IMR-90 (cell line): ENCODE data around the gene CCKAR. TPM values are rescaled to one million over a fixed set of nuclear protein-coding genes. Genes with fewer than 3 reads are reported as not detected.

Experiments used
- ATAC-seq: fragments of 200-7000 bp; cut with Tn5 transposase; 2 replicates; pipeline ENCODE4 v1.9.1; 2020; ENCODE audit warnings: low read depth, mild to moderate bottlenecking, moderate library complexity
- BruUV-seq: library from RNA; stranded (reverse); fragments of 400-500 nt; replicated peaks from 2 replicates; lab custom pipeline; 2021; lab: Mats Ljungman, UMichigan
- CTCF ChIA-PET: fragments of 300-600 bp; formaldehyde crosslinking; extraction: SDS; loops from one replicate; lab custom pipeline; 2021; ENCODE audit warnings: antibody characterized with exemption; lab: Yijun Ruan, JAX
- POLR2A ChIA-PET: fragments of 300-600 bp; sonication (Branson Sonifier 250); formaldehyde crosslinking; loops from one replicate; lab custom pipeline; 2022; ENCODE audit warnings: antibody characterized with exemption; ENCODE audit not compliant: unreplicated experiment; lab: Charles Lee
- DNase-seq: peaks from one replicate; pipeline ENCODE4 v3.0.0; 2013
- H2AFZ ChIP-seq: replicated peaks from 2 replicates; pipeline ENCODE3; 2013; ENCODE audit warnings: low read length, mild to moderate bottlenecking; ENCODE audit not compliant: poor library complexity
- H2AK5ac ChIP-seq: 2 replicates; pipeline ENCODE4 v1.6.1; 2013; ENCODE audit warnings: low read depth, low read length, inconsistent platforms
- H2AK9ac ChIP-seq: replicated peaks from 2 replicates; pipeline ENCODE3; 2013; ENCODE audit warnings: mild to moderate bottlenecking, low read depth, low read length, moderate library complexity; ENCODE audit not compliant: poor library complexity
- H2BK120ac ChIP-seq: 2 replicates; pipeline ENCODE4 v1.6.1; 2013; ENCODE audit warnings: low read depth, low read length, inconsistent platforms
- H2BK15ac ChIP-seq: 3 replicates; pipeline ENCODE4 v1.6.1; 2013; ENCODE audit warnings: low read depth, low read length, inconsistent platforms
- H2BK20ac ChIP-seq: 2 replicates; pipeline ENCODE4 v1.6.1; 2013; ENCODE audit warnings: low read depth, mild to moderate bottlenecking, inconsistent platforms, low read length, moderate library complexity
- H2BK5ac ChIP-seq: 2 replicates; pipeline ENCODE4 v1.6.1; 2013; ENCODE audit warnings: mild to moderate bottlenecking, low read depth, low read length, inconsistent platforms; ENCODE audit not compliant: poor library complexity, severe bottlenecking
- H3K14ac ChIP-seq: replicated peaks from 2 replicates; pipeline ENCODE4 v1.6.1; 2013; ENCODE audit warnings: low read depth, low read length, inconsistent platforms
- H3K18ac ChIP-seq: 2 replicates; pipeline ENCODE4 v1.6.1; 2013; ENCODE audit warnings: low read depth, low read length, control low read depth
- H3K23ac ChIP-seq: 2 replicates; pipeline ENCODE4 v1.6.1; 2013; ENCODE audit warnings: low read depth, low read length, inconsistent platforms
- H3K27ac ChIP-seq: 2 replicates; pipeline ENCODE4 v1.5.1; 2013; ENCODE audit warnings: mild to moderate bottlenecking, control low read depth, low read length; ENCODE audit not compliant: insufficient read depth
- H3K27me3 ChIP-seq: 2 replicates; pipeline ENCODE4 v1.6.1; 2013; ENCODE audit warnings: low read length; ENCODE audit not compliant: control insufficient read depth, insufficient read depth
- H3K36me3 ChIP-seq: 2 replicates; pipeline ENCODE4 v1.6.1; 2013; ENCODE audit warnings: low read length, mixed read lengths; ENCODE audit not compliant: control insufficient read depth, insufficient read depth
- H3K4ac ChIP-seq: 2 replicates; pipeline ENCODE4 v1.6.1; 2013; ENCODE audit warnings: low read depth, low read length, inconsistent platforms
- H3K4me1 ChIP-seq: 2 replicates; pipeline ENCODE4 v1.6.1; 2013; ENCODE audit warnings: low read length, mixed read lengths; ENCODE audit not compliant: control insufficient read depth, insufficient read depth
- H3K4me2 ChIP-seq: 2 replicates; pipeline ENCODE4 v1.6.1; 2013; ENCODE audit warnings: low read depth, mild to moderate bottlenecking, control low read depth, low read length, moderate library complexity
- H3K4me3 ChIP-seq: 2 replicates; pipeline ENCODE4 v1.5.1; 2013; ENCODE audit warnings: low read depth, mild to moderate bottlenecking, control low read depth, low read length, moderate library complexity; ENCODE audit not compliant: insufficient read depth
- H3K56ac ChIP-seq: 2 replicates; pipeline ENCODE4 v1.6.1; 2013; ENCODE audit warnings: low read length, inconsistent platforms; ENCODE audit not compliant: insufficient read depth; ENCODE audit errors: extremely low read depth
- H3K79me1 ChIP-seq, 2 experiments: 2 replicates each; pipeline ENCODE4 v1.6.1; 2013; ENCODE audit warnings: low read length in 2 of 2, inconsistent platforms in 1 of 2, low read depth in 1 of 2
- H3K9ac ChIP-seq: 2 replicates; pipeline ENCODE4 v1.6.1; 2013; ENCODE audit warnings: low read depth, low read length, control low read depth
- H3K9me1 ChIP-seq: 2 replicates; pipeline ENCODE4 v1.6.1; 2013; ENCODE audit warnings: low read length, inconsistent platforms; ENCODE audit not compliant: insufficient read depth
- H3K9me3 ChIP-seq: 2 replicates; pipeline ENCODE4 v1.6.1; 2013; ENCODE audit warnings: low read length; ENCODE audit not compliant: control insufficient read depth, insufficient read depth
- H4K20me1 ChIP-seq: 2 replicates; pipeline ENCODE4 v1.6.1; 2013; ENCODE audit warnings: low read length, inconsistent platforms; ENCODE audit not compliant: insufficient read depth
- H4K5ac ChIP-seq: 2 replicates; pipeline ENCODE4 v1.6.1; 2013; ENCODE audit warnings: mild to moderate bottlenecking, low read depth, low read length, control low read depth
- H4K8ac ChIP-seq, 2 experiments: 2 replicates each; pipeline ENCODE4 v1.6.1; 2013; ENCODE audit warnings: low read depth in 2 of 2, low read length in 2 of 2, control low read depth in 1 of 2, inconsistent platforms in 1 of 2
- H4K91ac ChIP-seq: 2 replicates; pipeline ENCODE4 v1.6.1; 2013; ENCODE audit warnings: low read depth, low read length, inconsistent platforms; ENCODE audit not compliant: insufficient read depth
- BHLHE40 ChIP-seq: fragments of 150-350 bp; IDR thresholded peaks from 2 replicates; pipeline ENCODE4 v1.6.1; 2016; ENCODE audit warnings: mild to moderate bottlenecking, low read depth, low read length
- CEBPB ChIP-seq: IDR thresholded peaks from 2 replicates; pipeline ENCODE4 v1.6.1; 2012; ENCODE audit warnings: low read depth, low read length, improper control_type of control experiment
- CHD1 ChIP-seq: IDR thresholded peaks from 2 replicates; pipeline ENCODE4 v1.6.1; 2012; ENCODE audit warnings: low read depth, low read length, improper control_type of control experiment
- FOS ChIP-seq: fragments of 150-350 bp; IDR thresholded peaks from 2 replicates; pipeline ENCODE4 v1.6.1; 2016; ENCODE audit warnings: low read depth, low read length
- MAFK ChIP-seq: IDR thresholded peaks from 2 replicates; pipeline ENCODE4 v1.6.1; 2012; ENCODE audit warnings: low read depth, low read length, improper control_type of control experiment
- MAZ ChIP-seq: IDR thresholded peaks from 2 replicates; pipeline ENCODE4 v1.6.1; 2012; ENCODE audit warnings: low read depth, mild to moderate bottlenecking, low read length, improper control_type of control experiment, moderate library complexity, borderline replicate concordance
- MXI1 ChIP-seq: IDR thresholded peaks from 2 replicates; pipeline ENCODE4 v1.6.1; 2012; ENCODE audit warnings: low read depth, mild to moderate bottlenecking, low read length, moderate library complexity, borderline replicate concordance
- NFE2L2 ChIP-seq: fragments of 150-350 bp; IDR thresholded peaks from 2 replicates; pipeline ENCODE4 v1.6.1; 2016; ENCODE audit warnings: low read depth, mild to moderate bottlenecking, low read length
- POLR2A ChIP-seq: IDR thresholded peaks from 2 replicates; pipeline ENCODE4 v1.6.1; 2012; ENCODE audit warnings: mild to moderate bottlenecking, low read depth, low read length
- RAD21 ChIP-seq: IDR thresholded peaks from 2 replicates; pipeline ENCODE4 v1.6.1; 2012; ENCODE audit warnings: low read length, improper control_type of control experiment
- RCOR1 ChIP-seq: IDR thresholded peaks from 2 replicates; pipeline ENCODE4 v1.6.1; 2012; ENCODE audit warnings: mild to moderate bottlenecking, low read length, improper control_type of control experiment; ENCODE audit not compliant: insufficient replicate concordance
- RFX5 ChIP-seq: IDR thresholded peaks from 2 replicates; pipeline ENCODE4 v1.8.0; 2012; ENCODE audit warnings: low read depth, mild to moderate bottlenecking, low read length, moderate library complexity
- SMC3 ChIP-seq: fragments of 150-350 bp; IDR thresholded peaks from 2 replicates; pipeline ENCODE4 v1.6.1; 2016; ENCODE audit warnings: low read depth, mild to moderate bottlenecking, antibody characterized with exemption, low read length, moderate library complexity
- WGBS, 2 experiments: methylation state at CpG; one replicate each; pipeline versions ENCODE4 v1.1.5 to v1.1.7; 2013; ENCODE audit warnings: missing lambda C conversion rate in 2 of 2; ENCODE audit not compliant: insufficient read length in 1 of 2; ENCODE audit errors: extremely low coverage in 2 of 2; 5-methylcytosine and 5-hydroxymethylcytosine counted together
- dilution Hi-C: fragments of 300-500 bp; cut with HindIII; formaldehyde crosslinking; loops from one replicate; pipeline ENCODE4 v1.14.3; 2018; ENCODE audit warnings: low sequenced_read_pairs; ENCODE audit not compliant: unreplicated experiment
- in situ Hi-C: fragments of 300-500 bp; cut with MboI; formaldehyde crosslinking; loops from 3 replicates; pipeline ENCODE4 v1.14.3; 2019; ENCODE audit warnings: low sequenced_read_pairs, inconsistent platforms, mixed read lengths
- intact Hi-C: fragments of 100-400 bp; cut with micrococcal nuclease; formaldehyde crosslinking; loops from 2 replicates; pipeline ENCODE4 v1.10.0; 2022
- polyA plus RNA-seq, 3 experiments: library from polyadenylated mRNA; depleted of rRNA; stranded (reverse); fragments of >200 nt; gene quantifications; 2 replicates each; pipeline ENCODE4 v1.2.3, GENCODE V29; 2012; ENCODE audit warnings: low replicate concordance in 1 of 3
- total RNA-seq: library from RNA; depleted of rRNA; stranded (reverse); fragments of >200 nt; gene quantifications from 2 replicates; pipeline ENCODE4 v1.2.3, GENCODE V29; 2012
- TF ChIP-seq, protein P1 (sequence below): fragments of 150-350 bp; IDR thresholded peaks from 2 replicates; pipeline ENCODE4 v1.6.1; 2017; ENCODE audit warnings: mild to moderate bottlenecking, antibody characterized with exemption, low read length, low read depth
- TF ChIP-seq, protein P2 (sequence below): fragments of 150-350 bp; IDR thresholded peaks from 2 replicates; pipeline ENCODE4 v1.6.1; 2016; ENCODE audit warnings: low read depth, mild to moderate bottlenecking, low read length, moderate library complexity, borderline replicate concordance
- TF ChIP-seq, protein P3 (sequence below): conservative IDR thresholded peaks from 2 replicates; pipeline ENCODE4 v1.5.1; 2012; ENCODE audit warnings: mild to moderate bottlenecking, low read depth, low read length, improper control_type of control experiment

CCKAR gene
- total and polyA plus RNA-seq, 2 of the 4 experiments (the other 2 are of a cell fraction) = not detected

DNA sequence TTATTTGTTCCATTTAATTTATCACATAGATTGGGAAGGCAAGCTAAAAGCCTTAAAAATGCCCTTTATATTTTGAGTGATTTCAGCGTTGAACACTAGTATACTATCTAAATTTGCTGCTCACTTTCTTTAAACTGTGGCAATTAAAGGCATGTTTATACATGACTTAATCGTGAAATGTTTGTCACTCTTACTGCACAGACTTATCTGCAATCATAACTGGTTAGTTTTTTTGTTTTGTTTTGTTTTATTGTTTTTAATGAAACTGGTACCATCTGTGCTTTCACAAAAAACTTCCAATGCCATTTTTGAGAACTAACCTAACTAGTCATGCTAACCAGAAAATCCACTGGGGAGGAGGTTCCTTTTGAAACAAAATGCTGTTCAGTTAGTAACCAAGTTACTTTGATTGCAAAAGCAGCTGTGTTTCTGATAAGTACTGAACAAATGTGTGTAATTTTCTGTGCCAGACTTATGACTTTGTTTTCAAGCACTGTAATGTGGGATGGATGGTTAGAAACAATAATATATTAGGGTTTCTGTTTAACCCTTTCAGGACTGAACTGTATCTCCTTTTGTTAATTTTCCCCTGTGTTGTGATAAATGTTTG lies 56.1 kb downstream of the CCKAR start:
- H4K91ac ChIP-seq = no peak overlapping the region
- H3K4me3 ChIP-seq = no peak overlapping the region
- no peak overlapping the region for H3K9ac ChIP-seq
- peak overlapping the region; percentile 23 for H2BK5ac ChIP-seq
- no TSS peak for BruUV-seq
- H2AFZ ChIP-seq = no peak overlapping the region
- CTCF ChIA-PET = no interaction called here
- no peak overlapping the region for H2AK5ac ChIP-seq
- peak overlapping the region; percentile 9; the same call in 1 of the 2 replicates for H3K27ac ChIP-seq
- dilution Hi-C loops (no loop called here), in situ Hi-C loops (no loop called here), intact Hi-C loops (no loop called here)
- H3K4me1 ChIP-seq = peaks cover 5% of the 10 kb centered on the region
- H3K23ac ChIP-seq = no peak overlapping the region
- no peak overlapping the region for H2AK9ac ChIP-seq
- TF ChIP-seq NFE2L2 (no peak), POLR2A (no peak), RAD21 (no peak), SMC3 (no peak), RFX5 (no peak), FOS (no peak), MXI1 (no peak), BHLHE40 (no peak), MAFK (no peak), CEBPB (no peak), RCOR1 (no peak), MAZ (no peak), CHD1 (no peak)
- TF ChIP-seq, protein P1, sequence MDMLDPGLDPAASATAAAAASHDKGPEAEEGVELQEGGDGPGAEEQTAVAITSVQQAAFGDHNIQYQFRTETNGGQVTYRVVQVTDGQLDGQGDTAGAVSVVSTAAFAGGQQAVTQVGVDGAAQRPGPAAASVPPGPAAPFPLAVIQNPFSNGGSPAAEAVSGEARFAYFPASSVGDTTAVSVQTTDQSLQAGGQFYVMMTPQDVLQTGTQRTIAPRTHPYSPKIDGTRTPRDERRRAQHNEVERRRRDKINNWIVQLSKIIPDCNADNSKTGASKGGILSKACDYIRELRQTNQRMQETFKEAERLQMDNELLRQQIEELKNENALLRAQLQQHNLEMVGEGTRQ = no peak
- TF ChIP-seq, protein P2, sequence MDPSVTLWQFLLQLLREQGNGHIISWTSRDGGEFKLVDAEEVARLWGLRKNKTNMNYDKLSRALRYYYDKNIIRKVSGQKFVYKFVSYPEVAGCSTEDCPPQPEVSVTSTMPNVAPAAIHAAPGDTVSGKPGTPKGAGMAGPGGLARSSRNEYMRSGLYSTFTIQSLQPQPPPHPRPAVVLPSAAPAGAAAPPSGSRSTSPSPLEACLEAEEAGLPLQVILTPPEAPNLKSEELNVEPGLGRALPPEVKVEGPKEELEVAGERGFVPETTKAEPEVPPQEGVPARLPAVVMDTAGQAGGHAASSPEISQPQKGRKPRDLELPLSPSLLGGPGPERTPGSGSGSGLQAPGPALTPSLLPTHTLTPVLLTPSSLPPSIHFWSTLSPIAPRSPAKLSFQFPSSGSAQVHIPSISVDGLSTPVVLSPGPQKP = no peak
- TF ChIP-seq, protein P3, sequence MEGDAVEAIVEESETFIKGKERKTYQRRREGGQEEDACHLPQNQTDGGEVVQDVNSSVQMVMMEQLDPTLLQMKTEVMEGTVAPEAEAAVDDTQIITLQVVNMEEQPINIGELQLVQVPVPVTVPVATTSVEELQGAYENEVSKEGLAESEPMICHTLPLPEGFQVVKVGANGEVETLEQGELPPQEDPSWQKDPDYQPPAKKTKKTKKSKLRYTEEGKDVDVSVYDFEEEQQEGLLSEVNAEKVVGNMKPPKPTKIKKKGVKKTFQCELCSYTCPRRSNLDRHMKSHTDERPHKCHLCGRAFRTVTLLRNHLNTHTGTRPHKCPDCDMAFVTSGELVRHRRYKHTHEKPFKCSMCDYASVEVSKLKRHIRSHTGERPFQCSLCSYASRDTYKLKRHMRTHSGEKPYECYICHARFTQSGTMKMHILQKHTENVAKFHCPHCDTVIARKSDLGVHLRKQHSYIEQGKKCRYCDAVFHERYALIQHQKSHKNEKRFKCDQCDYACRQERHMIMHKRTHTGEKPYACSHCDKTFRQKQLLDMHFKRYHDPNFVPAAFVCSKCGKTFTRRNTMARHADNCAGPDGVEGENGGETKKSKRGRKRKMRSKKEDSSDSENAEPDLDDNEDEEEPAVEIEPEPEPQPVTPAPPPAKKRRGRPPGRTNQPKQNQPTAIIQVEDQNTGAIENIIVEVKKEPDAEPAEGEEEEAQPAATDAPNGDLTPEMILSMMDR = no peak
- H2BK120ac ChIP-seq = no peak overlapping the region
- no peak overlapping the region for H3K56ac ChIP-seq
- H3K9me3 ChIP-seq = no peaks in the 10 kb centered on the region
- no peak overlapping the region for H4K5ac ChIP-seq
- H3K36me3 ChIP-seq = peaks cover 24% of the 10 kb centered on the region
- peaks cover 5 to 14% of the 10 kb centered on the region in 2 experiments; a peak in 3 of 4 replicates for H3K79me1 ChIP-seq
- H3K14ac ChIP-seq = no peak overlapping the region
- no peak overlapping the region for H2BK15ac ChIP-seq
- ATAC-seq (peak; percentile 28; the same call in 1 of the 2 replicates), DNase-seq (peak; percentile 36)
- no peaks in the 10 kb centered on the region for H3K27me3 ChIP-seq
- peaks cover 5% of the 10 kb centered on the region for H3K9me1 ChIP-seq
- H3K4ac ChIP-seq = no peak overlapping the region
- no peak overlapping the region for H3K4me2 ChIP-seq
- no peak overlapping the region for H2BK20ac ChIP-seq
- H4K20me1 ChIP-seq = no peaks in the 10 kb centered on the region
- no peak overlapping the region for H4K8ac ChIP-seq
- POLR2A ChIA-PET = no interaction called here
- no CpG with 5 or more reads among the region's 2 CpGs for WGBS, 2 experiments
- no peak overlapping the region for H3K18ac ChIP-seq
